HEK293 (cell line): Measurements from ENCODE around the gene CIRBP.

Experiments
- CTCF ChIA-PET: fragments of 350-600 bp; formaldehyde crosslinking; extraction: SDS; loops from one replicate; lab custom pipeline; 2021; ENCODE audit warnings: antibody characterized with exemption; lab: Yijun Ruan, JAX
- POLR2A ChIA-PET: fragments of 300-600 bp; formaldehyde crosslinking; extraction: SDS; loops from one replicate; lab custom pipeline; 2020; ENCODE audit warnings: antibody characterized with exemption, inconsistent platforms; lab: Yijun Ruan, JAX
- H3K27ac ChIP-seq: fragments of 200-500 bp; sonication (Bioruptor generic); 2 replicates; pipeline ENCODE4 v1.5.1; 2014; ENCODE audit warnings: low read depth, low read length, control low read depth, inconsistent platforms; ENCODE audit errors: extremely low read depth
- H3K36me3 ChIP-seq, 2 experiments: fragments of 200-500 bp in 1 of 2; sonication (Bioruptor generic) in 1 of 2; 1 replicate in 1 of 2; 2 replicates in 1 of 2; pipeline ENCODE4 v1.5.1; 2014 to 2017; ENCODE audit warnings: inconsistent platforms in 2 of 2, low read length in 2 of 2; ENCODE audit not compliant: control insufficient read depth in 2 of 2, insufficient read depth in 1 of 2
- H3K4me1 ChIP-seq: fragments of 200-500 bp; sonication (Bioruptor generic); 2 replicates; pipeline ENCODE4 v1.5.1; 2014; ENCODE audit warnings: mild to moderate bottlenecking, low read length, inconsistent platforms; ENCODE audit not compliant: control insufficient read depth, insufficient read depth
- H3K4me3 ChIP-seq: 2 replicates; pipeline ENCODE4 v1.5.1; 2011; ENCODE audit warnings: low read depth, mild to moderate bottlenecking, control low read depth, low read length, moderate library complexity
- H3K9me3 ChIP-seq: fragments of 200-500 bp; sonication (Bioruptor generic); 2 replicates; pipeline ENCODE4 v1.5.1; 2014; ENCODE audit warnings: low read depth, low read length, inconsistent platforms; ENCODE audit not compliant: control insufficient read depth, insufficient read depth
- EGR2 ChIP-seq: fragments of 450-650 bp; formaldehyde crosslinking; IDR thresholded peaks from 2 replicates; pipeline ENCODE4 v1.5.1; 2016; ENCODE audit warnings: low read depth, missing biosample characterization, missing genetic modification characterization
- SCRT1 ChIP-seq: fragments of 450-650 bp; formaldehyde crosslinking; IDR thresholded peaks from 2 replicates; pipeline ENCODE4 v1.5.1; 2016; ENCODE audit warnings: missing biosample characterization, missing genetic modification characterization, borderline replicate concordance
- SCRT2 ChIP-seq: fragments of 450-650 bp; formaldehyde crosslinking; IDR thresholded peaks from 2 replicates; pipeline ENCODE4 v1.5.1; 2016; ENCODE audit warnings: missing biosample characterization, missing genetic modification characterization
- WT1 ChIP-seq: fragments of 450-650 bp; formaldehyde crosslinking; IDR thresholded peaks from 2 replicates; pipeline ENCODE4 v1.5.1; 2016; ENCODE audit warnings: missing biosample characterization, missing genetic modification characterization
- ZBTB10 ChIP-seq: fragments of 450-650 bp; formaldehyde crosslinking; IDR thresholded peaks from 2 replicates; pipeline ENCODE4 v1.5.1; 2016; ENCODE audit warnings: missing biosample characterization, missing genetic modification characterization
- ZBTB44 ChIP-seq: fragments of 450-650 bp; IDR thresholded peaks from 2 replicates; pipeline ENCODE4 v1.5.1; 2018; ENCODE audit warnings: missing biosample characterization, mild to moderate bottlenecking, missing genetic modification characterization
- ZBTB7A ChIP-seq: fragments of 450-650 bp; formaldehyde crosslinking; IDR thresholded peaks from 2 replicates; pipeline ENCODE4 v1.5.1; 2016; ENCODE audit warnings: low read depth, missing biosample characterization, missing genetic modification characterization
- ZNF169 ChIP-seq: fragments of 450-650 bp; formaldehyde crosslinking; IDR thresholded peaks from 2 replicates; pipeline ENCODE4 v1.5.1; 2016; ENCODE audit warnings: missing biosample characterization, missing genetic modification characterization
- ZNF280D ChIP-seq: fragments of 450-650 bp; formaldehyde crosslinking; IDR thresholded peaks from 2 replicates; pipeline ENCODE4 v1.5.1; 2016; ENCODE audit warnings: missing biosample characterization, missing genetic modification characterization
- ZNF324 ChIP-seq: fragments of 450-650 bp; formaldehyde crosslinking; IDR thresholded peaks from 2 replicates; pipeline ENCODE4 v1.5.1; 2016; ENCODE audit warnings: missing biosample characterization, missing genetic modification characterization
- ZNF341 ChIP-seq: fragments of 450-650 bp; formaldehyde crosslinking; IDR thresholded peaks from 2 replicates; pipeline ENCODE4; 2016; ENCODE audit warnings: low read depth, missing biosample characterization, missing genetic modification characterization
- ZNF426 ChIP-seq: fragments of 450-650 bp; formaldehyde crosslinking; IDR thresholded peaks from 2 replicates; pipeline ENCODE4 v1.5.1; 2017; ENCODE audit warnings: missing biosample characterization, missing genetic modification characterization, mild to moderate bottlenecking, inconsistent platforms, moderate library complexity
- ZNF501 ChIP-seq: fragments of 450-650 bp; formaldehyde crosslinking; IDR thresholded peaks from 2 replicates; pipeline ENCODE4 v1.5.1; 2016; ENCODE audit warnings: missing biosample characterization, missing genetic modification characterization
- ZNF76 ChIP-seq: fragments of 450-650 bp; formaldehyde crosslinking; IDR thresholded peaks from 2 replicates; pipeline ENCODE4; 2016; ENCODE audit warnings: low read depth, missing biosample characterization, missing genetic modification characterization, borderline replicate concordance
- ZXDB ChIP-seq: fragments of 450-650 bp; formaldehyde crosslinking; IDR thresholded peaks from 2 replicates; pipeline ENCODE4 v1.5.1; 2016; ENCODE audit warnings: missing biosample characterization, missing genetic modification characterization
- TF ChIP-seq, protein P1 (sequence below): fragments of 450-650 bp; formaldehyde crosslinking; IDR thresholded peaks from 2 replicates; pipeline ENCODE4 v1.5.1; 2016; ENCODE audit warnings: missing biosample characterization, missing genetic modification characterization
- TF ChIP-seq, protein P2 (sequence below): fragments of 450-650 bp; formaldehyde crosslinking; IDR thresholded peaks from 2 replicates; pipeline ENCODE4 v1.5.1; 2017; ENCODE audit warnings: missing biosample characterization, missing genetic modification characterization

CIRBP gene

GRCh38 chr19:1262623-1263123 lies 6.5 kb upstream of the CIRBP start (continued):
- TF ChIP-seq ZBTB10 (tag by site-specific recombination): 0 out of 2 replicates have a peak, but pooled peaks have one; percentile 57
- TF ChIP-seq, protein P1, sequence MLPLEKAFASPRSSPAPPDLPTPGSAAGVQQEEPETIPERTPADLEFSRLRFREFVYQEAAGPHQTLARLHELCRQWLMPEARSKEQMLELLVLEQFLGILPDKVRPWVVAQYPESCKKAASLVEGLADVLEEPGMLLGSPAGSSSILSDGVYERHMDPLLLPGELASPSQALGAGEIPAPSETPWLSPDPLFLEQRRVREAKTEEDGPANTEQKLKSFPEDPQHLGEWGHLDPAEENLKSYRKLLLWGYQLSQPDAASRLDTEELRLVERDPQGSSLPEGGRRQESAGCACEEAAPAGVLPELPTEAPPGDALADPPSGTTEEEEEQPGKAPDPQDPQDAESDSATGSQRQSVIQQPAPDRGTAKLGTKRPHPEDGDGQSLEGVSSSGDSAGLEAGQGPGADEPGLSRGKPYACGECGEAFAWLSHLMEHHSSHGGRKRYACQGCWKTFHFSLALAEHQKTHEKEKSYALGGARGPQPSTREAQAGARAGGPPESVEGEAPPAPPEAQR (tag by site-specific recombination): no peak

DNA sequence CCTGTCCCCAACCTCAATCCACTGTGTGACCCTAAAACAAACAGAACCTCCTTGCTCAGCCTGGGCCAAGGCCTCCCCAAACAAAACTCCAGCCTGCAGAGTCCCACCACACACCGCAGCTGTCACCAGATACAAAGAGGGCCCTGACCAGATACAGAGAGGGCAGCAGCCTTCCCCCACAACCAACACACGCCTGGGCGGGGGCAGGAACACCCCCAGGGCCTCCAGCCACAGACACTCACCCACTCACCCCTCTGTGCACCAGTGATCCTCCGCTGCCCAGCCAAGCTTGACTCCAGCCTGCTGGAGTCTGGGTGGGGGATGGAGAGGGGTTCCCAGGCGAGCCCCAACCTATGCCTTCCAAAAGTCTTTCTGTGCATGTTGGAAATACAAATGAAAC lies 5.9 kb upstream of the CIRBP start:
- TF ChIP-seq ZBTB7A (tag by site-specific recombination) (no peak), EGR2 (tag by site-specific recombination) (peak; percentile 35)
- peaks cover 0 to under 1% of the 10 kb centered on the region in 2 experiments for H3K36me3 ChIP-seq
- ChIA-PET CTCF (interaction anchor here (11.3 kb wide), 1 partner anchor 18 kb away, joined by 299 read pairs; no protein-coding TSS in a partner anchor), POLR2A (interaction anchor here (0.6 to 7.7 kb wide), 2 partner anchors 7 to 1799 kb away, joined by 4 to 407 read pairs; no protein-coding TSS in a partner anchor)
- H3K27ac ChIP-seq: no peak overlapping the region
- H3K4me1 ChIP-seq: peaks cover 25% of the 10 kb centered on the region
- H3K4me3 ChIP-seq: no peak overlapping the region
- H3K9me3 ChIP-seq: no peaks in the 10 kb centered on the region

DNA sequence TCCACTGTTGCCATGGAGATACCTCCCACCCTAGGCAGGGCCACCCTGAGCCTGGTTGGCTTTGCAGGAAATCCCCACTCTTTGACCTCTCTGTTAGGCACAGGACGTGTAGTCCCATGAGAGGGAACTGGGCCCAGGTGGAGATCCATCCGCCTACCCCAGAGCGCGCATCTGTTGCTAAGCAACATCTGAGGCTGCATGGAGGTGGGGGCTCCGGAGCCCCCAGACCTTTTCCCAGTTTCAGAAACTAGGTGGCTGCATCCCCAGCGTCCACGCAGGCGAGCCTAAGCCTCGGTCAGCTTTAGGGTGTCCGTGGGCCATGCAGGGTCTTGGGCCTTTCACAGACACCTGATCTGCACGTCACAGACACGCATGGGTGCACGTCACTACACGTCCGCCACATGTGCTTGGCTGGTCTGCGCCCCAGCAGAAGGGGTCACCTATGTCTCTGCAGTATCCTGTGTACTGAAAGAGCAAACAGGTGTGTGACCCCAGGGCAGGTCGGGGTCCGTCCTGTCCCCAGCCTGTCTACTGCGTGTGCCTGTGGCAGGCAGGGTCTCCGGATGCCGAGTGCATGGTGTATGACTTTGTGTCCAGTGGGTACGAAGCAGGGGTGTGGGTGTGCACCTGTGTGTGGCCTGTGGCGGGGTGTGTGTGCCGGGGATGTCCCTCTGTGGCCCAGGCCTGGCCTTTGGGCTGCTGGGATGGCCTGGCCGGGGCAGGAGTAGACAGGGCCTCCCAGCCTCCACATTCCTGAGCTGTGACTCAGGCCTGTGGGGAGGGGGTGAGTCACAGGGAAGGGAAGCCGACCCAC lies 4.1 kb upstream of the CIRBP start:
- Histone ChIP-seq H3K4me3 (no peak overlapping the region; the same call in 1 of the 2 replicates), H3K27ac (no peak overlapping the region)
- TF ChIP-seq ZBTB44: peak; percentile 89
- TF ChIP-seq, protein P2, sequence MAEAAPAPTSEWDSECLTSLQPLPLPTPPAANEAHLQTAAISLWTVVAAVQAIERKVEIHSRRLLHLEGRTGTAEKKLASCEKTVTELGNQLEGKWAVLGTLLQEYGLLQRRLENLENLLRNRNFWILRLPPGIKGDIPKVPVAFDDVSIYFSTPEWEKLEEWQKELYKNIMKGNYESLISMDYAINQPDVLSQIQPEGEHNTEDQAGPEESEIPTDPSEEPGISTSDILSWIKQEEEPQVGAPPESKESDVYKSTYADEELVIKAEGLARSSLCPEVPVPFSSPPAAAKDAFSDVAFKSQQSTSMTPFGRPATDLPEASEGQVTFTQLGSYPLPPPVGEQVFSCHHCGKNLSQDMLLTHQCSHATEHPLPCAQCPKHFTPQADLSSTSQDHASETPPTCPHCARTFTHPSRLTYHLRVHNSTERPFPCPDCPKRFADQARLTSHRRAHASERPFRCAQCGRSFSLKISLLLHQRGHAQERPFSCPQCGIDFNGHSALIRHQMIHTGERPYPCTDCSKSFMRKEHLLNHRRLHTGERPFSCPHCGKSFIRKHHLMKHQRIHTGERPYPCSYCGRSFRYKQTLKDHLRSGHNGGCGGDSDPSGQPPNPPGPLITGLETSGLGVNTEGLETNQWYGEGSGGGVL (tag by site-specific recombination): peak; percentile 38; the same call in 1 of the 2 replicates
- peak; percentile 54; the same call in 1 of the 2 replicates for TF ChIP-seq ZNF341
- 0 out of 2 replicates have a peak, but pooled peaks have one; percentile 25 for TF ChIP-seq ZNF324 (tag by site-specific recombination)
- no peak for TF ChIP-seq ZNF501
- no peak for TF ChIP-seq ZNF169 (tag by site-specific recombination)
- TF ChIP-seq SCRT1 (tag by site-specific recombination): peak; percentile 36; the same call in 1 of the 2 replicates
- peak; percentile 84 for TF ChIP-seq SCRT2 (tag by site-specific recombination)
- no peak for TF ChIP-seq ZNF426 (tag by site-specific recombination)
- TF ChIP-seq ZNF76 (tag by site-specific recombination): peak; percentile 57; the same call in 1 of the 2 replicates
- TF ChIP-seq WT1 (tag by site-specific recombination): peak; percentile 72; the same call in 1 of the 2 replicates
- TF ChIP-seq ZXDB: peak; percentile 61
- 0 out of 2 replicates have a peak, but pooled peaks have one; percentile 50 for TF ChIP-seq ZNF280D (tag by site-specific recombination)

More for the DNA sequence above, 4.1 kb upstream of the CIRBP start:
- peaks cover 0 to 3% of the 10 kb centered on the region in 2 experiments; a peak in 1 of 3 replicates for H3K36me3 ChIP-seq
- POLR2A ChIA-PET: interaction anchor here (1.0 to 7.7 kb wide), 5 partner anchors 9 to 20 kb away, joined by 3 to 407 read pairs (median 28); partner anchors contain the start of gene FAM174C
- CTCF ChIA-PET: interaction anchor here (0.6 to 11.3 kb wide), 4 partner anchors 20 to 206 kb away, joined by 3 to 299 read pairs (median 4); no protein-coding TSS in a partner anchor
- no peaks in the 10 kb centered on the region for H3K9me3 ChIP-seq
- H3K4me1 ChIP-seq: peaks cover 20% of the 10 kb centered on the region
